Brain pericyte (primary cell): ENCODE measurements around the gene NRIP1.

Experiments
- DNase-seq: peaks from one replicate; pipeline ENCODE4 v3.0.0-alpha.2; 2012; ENCODE audit warnings: low read depth, low spot score

NRIP1 gene

GRCh38 chr21:14923468-14923867, 141.3 kb downstream of the NRIP1 start:
- DNase-seq: no peak

GRCh38 chr21:14922980-14923379, 141.8 kb downstream of the NRIP1 start:
- DNase-seq: no peak

GRCh38 chr21:14918527-14918926, 146.3 kb downstream of the NRIP1 start:
- DNase-seq: no peak

GRCh38 chr21:14917762-14918161, 147.0 kb downstream of the NRIP1 start:
- no peak for DNase-seq

GRCh38 chr21:14916676-14917141, 148.1 kb downstream of the NRIP1 start:
- DNase-seq: no peak

- DNase-seq: no peak
These were observed 151.2 kb downstream of the NRIP1 start for GRCh38 chr21:14913638-14914037.

GRCh38 chr21:14911351-14911750, 153.4 kb downstream of the NRIP1 start:
- DNase-seq: no peak
